ENCODE measurements around the gene CBLN3.
"Not testable (repeated sequence)": the region's sequence is repeated elsewhere in the genome, so short reads cannot be mapped to it uniquely, and the experiment has no call there.

Gene CBLN3

GRCh38 chr14:24429395-24430142 lies at the start of gene CBLN3, which contains the start of gene KHNYN:
Gene CBLN3, minus strand, starts transcription at chr14:24429668. Its CDS starts 614 bp downstream, at chr14:24429054.
Gene KHNYN, plus strand, starts transcription at chr14:24429954. Its CDS starts 777 bp downstream, at chr14:24430731.
- peak; percentile 73 for DNase-seq

- DNase-seq: no peak
These were observed 45.8 kb upstream of the CBLN3 start for GRCh38 chr14:24475261-24475660.

DNA sequence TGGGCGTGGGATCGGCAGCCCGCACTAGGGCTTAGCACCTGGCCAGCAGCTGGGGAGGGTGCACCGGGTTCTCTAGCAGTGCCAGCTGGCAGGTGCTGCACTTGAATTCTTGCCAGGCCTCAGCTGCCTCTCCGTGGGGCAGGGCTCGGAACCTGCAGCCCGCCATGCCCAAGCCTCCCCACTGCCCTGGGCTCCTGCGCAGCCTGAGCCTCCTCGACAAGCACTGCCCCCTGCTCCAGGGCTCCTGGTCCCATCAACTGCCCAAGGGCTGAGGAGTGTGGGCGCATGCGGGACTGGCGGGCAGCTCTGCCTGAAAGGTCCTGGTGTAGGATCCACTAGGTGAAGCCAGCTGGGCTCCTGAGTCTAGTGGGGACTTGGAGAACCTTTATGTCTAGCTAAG lies 43.7 kb upstream of the CBLN3 start:
- DNase-seq: no peak

- not testable (repeated sequence) for DNase-seq
These were observed 41.0 kb upstream of the CBLN3 start for GRCh38 chr14:24470450-24470849.

GRCh38 chr14:24465805-24466204 lies 36.3 kb upstream of the CBLN3 start:
- no peak for DNase-seq

DNA sequence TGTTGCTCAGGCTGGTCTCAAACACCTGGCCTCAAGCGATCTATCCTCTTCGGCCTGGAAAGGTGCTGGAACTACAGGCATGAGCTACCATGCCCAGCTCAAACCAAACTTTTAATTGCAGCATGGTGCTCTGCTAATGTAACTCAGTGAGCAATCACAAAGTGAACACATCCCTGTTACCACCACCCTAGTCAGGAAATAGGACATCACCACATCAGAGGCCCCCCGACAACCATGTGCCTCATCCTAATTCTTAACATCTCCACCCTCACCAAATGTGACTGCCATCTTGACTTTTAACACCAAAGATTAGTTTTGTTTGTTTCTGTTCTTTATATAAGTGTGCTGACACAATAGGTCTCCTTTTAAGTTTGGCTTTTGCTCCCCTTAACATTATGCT lies 35.9 kb upstream of the CBLN3 start:
- no peak for DNase-seq

DNA sequence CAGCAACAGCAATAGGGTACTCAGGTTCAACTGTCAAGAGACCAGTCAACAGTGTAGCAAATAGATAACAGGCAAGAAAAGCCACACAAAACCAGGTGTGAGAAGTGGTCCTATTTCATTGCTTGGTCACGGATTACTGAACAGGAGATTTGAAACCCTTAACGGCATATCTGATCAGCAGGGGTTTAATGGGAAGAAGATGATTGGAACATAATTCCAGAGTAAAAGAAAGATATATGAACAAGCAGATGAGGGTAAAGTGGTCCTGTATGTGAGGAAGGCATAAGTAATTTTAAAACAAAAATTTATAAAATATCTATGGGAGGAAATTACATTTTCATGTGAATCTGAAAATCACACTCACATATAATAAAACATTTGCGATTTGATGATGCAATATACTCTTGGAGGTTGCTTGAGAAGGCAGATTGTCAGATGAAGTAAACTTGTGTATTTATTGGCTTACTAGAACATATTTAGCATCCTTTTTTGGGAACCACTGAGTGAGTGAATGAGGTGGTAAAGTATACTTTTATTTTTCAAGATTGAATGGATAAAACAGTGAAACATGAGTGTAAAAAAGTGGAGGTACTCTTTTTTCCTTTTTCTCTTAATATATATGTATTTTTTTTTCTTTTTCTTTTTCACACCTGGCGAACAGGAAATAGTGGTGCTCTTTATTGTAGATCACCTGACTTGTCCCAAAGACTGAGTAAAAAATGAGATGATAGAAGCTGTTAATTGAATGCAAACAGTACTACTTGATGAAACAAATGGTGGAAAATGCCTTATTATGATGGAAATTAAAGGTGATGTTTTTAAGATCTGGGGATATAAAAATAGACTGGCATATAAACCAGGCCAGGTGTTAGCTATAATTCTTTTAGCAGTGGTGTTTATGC lies 34.7 kb upstream of the CBLN3 start:
- no peak for DNase-seq

- DNase-seq: no peak
These were observed 33.8 kb upstream of the CBLN3 start for GRCh38 chr14:24463017-24463883.

GRCh38 chr14:24461336-24461735 lies 31.9 kb upstream of the CBLN3 start:
- no peak for DNase-seq

DNA sequence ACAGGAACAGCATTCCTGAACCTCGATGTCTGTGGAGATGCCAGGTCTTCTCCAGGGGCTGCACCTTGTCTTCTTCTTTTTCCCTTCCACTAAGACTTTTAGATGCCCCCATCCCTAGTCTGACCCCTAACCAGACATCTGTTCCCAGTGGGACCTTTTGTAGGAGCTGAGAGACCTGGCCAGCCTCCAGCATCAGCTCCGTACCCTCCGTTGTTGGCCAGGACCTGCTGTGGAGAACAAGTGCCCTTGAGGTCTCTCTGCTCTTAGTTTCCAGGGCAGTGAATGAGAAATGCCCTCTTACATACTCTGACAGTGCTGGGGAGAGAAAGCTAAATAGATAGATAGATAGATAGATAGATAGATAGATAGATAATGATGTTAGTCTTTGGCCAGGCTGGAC lies 29.9 kb upstream of the CBLN3 start:
- DNase-seq: no peak

DNA sequence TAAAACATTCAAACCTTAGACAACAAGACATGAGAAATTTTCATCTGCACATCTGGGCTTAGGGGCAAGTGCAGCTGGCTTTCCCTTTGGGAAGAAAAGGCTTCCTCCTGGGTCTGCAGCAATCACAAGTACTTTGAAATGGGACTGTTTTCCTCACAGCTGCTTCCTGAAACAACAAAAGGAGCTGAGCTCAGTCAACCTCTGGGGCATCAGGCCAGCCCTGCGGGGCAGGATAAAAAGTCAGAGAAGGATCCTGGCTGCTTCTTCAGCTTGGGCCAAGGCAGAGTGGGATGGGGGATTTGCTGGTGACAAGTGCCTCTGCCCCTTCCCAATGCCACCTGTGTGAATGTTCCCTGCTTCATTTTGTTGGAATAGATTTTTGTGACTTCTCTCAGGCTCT lies 29.3 kb upstream of the CBLN3 start:
- DNase-seq: no peak

DNA sequence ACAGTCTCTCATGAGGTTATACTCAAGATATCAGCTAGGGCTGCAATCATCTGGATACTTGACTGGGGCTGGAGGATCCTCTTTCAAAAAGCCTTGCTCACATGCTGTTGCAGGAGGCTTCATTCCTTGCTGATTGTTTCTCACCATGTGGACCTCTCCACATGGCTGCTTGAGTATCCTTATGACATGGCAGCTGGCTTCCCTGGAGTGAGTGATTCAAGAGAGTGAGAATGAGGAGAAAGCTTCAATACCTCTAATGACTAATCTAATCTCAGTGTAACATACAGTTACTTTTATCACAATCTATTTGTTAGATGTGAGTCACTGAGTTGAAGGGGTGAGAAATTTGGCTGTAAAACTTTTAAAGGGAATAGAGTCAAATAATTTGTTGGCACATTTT lies 27.5 kb upstream of the CBLN3 start:
- no peak for DNase-seq

DNA sequence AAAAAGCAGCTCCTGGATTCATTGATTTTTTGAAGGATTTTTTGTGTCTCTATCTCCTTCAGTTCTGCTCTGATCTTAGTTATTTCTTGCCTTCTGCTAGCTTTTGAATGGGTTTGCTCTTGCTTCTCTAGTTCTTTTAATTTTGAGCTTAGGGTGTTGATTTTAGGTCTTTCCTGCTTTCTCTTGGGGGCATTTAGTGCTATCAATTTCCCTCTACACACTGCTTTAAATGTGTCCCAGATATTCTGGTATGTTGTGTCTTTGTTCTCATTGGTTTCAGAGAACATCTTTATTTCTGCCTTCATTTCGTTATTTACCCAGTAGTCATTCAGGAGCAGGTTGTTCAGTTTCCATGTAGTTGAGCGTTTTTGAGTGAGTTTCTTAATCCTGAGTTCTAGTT lies 21.4 kb upstream of the CBLN3 start:
- DNase-seq: not testable (repeated sequence)

- DNase-seq: no peak
These were observed 13.7 kb upstream of the CBLN3 start for GRCh38 chr14:24443053-24443665.

GRCh38 chr14:24442240-24443052 lies 13.0 kb upstream of the CBLN3 start, which contains the start of gene SDR39U1:
Gene SDR39U1, minus strand, starts transcription at chr14:24442776. Its CDS starts 7 bp downstream, at chr14:24442769.
- peak; percentile 97 for DNase-seq

GRCh38 chr14:24441904-24442239 lies 12.4 kb upstream of the CBLN3 start:
- peak; percentile 13 for DNase-seq

DNA sequence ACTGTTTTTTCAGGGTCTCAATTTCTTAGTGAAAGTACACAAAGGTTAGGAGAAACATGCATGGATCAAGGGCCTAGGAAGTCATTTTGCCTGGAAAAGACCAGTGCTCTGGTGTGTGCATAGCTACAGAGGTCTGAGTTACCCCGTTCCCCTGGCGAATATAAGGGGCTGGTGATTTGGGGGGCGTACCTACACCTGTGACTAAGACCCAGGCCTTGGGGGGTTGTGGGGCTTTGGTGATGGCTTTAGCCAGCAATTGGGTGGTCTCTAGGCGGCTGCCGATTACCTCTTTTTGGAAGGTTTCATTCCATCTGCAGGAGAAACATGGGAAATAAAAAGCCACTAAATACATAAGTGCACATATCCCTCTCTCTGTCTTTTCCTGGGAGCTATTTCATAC lies 12.0 kb upstream of the CBLN3 start:
- no peak for DNase-seq

DNA sequence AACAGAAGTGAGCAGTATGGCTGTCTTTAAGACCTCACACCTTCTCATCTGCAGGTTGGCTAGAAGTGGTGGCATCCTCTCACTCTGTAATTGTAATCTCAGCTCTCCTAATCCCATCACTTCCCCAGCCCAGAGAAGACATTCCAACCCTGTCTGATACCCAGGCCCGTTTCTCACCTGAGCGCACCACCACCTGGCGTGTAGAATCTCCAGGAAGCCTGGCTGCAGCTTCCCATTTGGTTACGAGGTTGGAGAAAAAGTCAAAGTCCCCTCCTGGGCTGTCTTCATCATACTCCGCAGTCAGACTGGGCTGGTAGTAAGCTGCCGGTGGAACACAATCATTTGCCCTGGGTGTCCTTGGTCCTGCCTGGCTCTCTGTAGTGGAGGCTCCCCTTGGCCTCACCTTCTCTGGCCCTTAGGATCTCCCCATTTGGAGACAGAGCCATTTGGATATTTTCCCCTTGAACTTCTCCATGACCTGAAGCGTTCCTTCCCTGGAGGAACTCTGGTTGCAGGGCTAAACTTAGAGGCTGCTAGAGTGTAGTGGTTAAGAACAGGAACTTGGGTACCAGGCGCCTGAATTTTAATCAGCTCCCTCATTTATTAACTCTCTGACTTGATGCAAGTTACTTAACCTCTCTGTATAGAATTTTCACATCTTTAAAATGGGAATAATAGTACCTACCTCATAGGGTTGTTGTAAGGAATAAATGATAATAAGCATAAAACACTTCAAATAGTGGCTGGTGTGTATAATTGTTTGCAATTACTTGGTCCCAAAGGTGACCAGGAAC lies 11.3 kb upstream of the CBLN3 start:
- DNase-seq: no peak

DNA sequence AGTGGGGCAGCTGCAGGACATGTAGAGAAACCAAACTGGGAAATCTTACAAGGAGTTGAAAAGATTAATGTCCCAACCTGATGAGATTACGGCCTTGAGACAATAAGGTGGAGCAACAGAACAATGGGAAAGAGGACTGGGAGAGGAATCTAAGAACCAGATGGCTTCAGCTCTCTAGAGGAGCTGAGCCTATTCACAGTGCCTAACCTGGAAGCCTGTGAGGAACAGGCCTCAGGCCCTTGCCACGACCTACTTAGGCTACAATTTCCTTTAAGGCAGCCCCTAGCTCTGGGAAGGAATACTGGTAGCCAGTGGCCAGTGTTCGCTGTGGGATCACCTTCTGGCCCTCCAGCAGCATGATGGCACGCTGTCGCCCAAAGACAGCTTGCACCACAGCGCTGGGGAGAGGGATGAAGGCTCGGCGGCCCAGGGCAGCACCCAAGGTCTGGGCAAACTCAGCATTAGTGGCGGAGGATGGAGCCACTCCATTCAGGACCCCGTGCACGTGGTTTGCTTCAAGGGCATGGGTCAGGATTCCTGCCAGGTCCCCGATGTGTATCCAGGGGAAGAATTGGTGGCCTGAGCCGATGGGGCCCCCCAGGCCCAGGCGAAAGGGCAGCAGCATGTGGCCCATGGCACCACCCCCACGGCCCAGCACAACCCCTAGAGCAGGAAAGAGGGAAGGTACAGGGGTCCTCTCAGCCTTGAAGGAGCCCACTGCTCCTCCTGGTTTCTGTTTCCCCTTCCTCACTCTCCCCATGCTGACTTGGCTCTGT lies 10.6 kb upstream of the CBLN3 start:
- DNase-seq: no peak

DNA sequence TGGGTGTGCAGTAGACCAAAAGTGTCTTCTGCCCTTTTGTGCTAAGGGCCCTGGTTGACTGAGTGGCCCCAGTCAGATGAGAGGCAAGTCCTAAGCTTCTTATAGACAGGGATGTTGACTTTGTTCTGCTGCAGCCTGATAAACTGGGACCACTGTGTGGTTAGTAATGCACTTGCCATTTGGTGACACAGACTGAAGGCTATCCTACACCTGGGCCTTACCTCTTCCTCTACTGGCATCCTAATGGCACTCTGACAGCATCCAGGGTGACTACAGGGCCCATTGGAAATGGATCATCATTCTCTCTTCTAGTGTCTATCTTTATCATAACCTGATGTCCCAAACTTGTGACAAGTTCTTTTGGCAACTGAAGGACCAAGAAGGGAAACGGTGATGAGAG lies 9.8 kb upstream of the CBLN3 start:
- no peak for DNase-seq
